Trophoblast cell (in vitro differentiated cells and primary cell): ENCODE results near the gene IL17RE.

Source experiments
- DNase-seq, 2 donors: peaks; one replicate each; pipeline ENCODE4 v3.0.0-alpha.2; 2016
- H2AFZ ChIP-seq: 2 replicates; pipeline ENCODE4 v1.6.1; 2013; ENCODE audit warnings: low read length, moderate library complexity, mild to moderate bottlenecking; ENCODE audit not compliant: insufficient read depth, poor library complexity
- H2AK5ac ChIP-seq: 2 replicates; pipeline ENCODE4 v1.6.1; 2013; ENCODE audit warnings: mild to moderate bottlenecking, low read length
- H2BK120ac ChIP-seq: 2 replicates; pipeline ENCODE4 v1.6.1; 2013; ENCODE audit warnings: low read length, mild to moderate bottlenecking, moderate library complexity; ENCODE audit not compliant: insufficient read depth, poor library complexity
- H2BK12ac ChIP-seq: 2 replicates; pipeline ENCODE4 v1.6.1; 2013; ENCODE audit warnings: mild to moderate bottlenecking, low read length, moderate library complexity
- H2BK5ac ChIP-seq: 2 replicates; pipeline ENCODE4 v1.6.1; 2013; ENCODE audit warnings: low read length, low read depth, moderate library complexity, mild to moderate bottlenecking; ENCODE audit not compliant: poor library complexity
- H3K14ac ChIP-seq: 2 replicates; pipeline ENCODE4 v1.6.1; 2013; ENCODE audit warnings: mild to moderate bottlenecking, low read length
- H3K18ac ChIP-seq: 2 replicates; pipeline ENCODE4 v1.6.1; 2013; ENCODE audit warnings: mild to moderate bottlenecking, low read length
- H3K23ac ChIP-seq: 2 replicates; pipeline ENCODE4 v1.6.1; 2013; ENCODE audit warnings: low read length
- H3K27ac ChIP-seq: 2 replicates; pipeline ENCODE4 v1.5.1; 2013; ENCODE audit warnings: low read depth, mild to moderate bottlenecking, inconsistent platforms, low read length, moderate library complexity
- H3K27me3 ChIP-seq: 2 replicates; pipeline ENCODE4 v1.6.1; 2013; ENCODE audit warnings: inconsistent platforms, mild to moderate bottlenecking, low read length, moderate library complexity; ENCODE audit not compliant: insufficient read depth
- H3K36me3 ChIP-seq, 2 experiments: 1 replicate in 1 of 2; 2 replicates in 1 of 2; pipeline ENCODE4 v1.6.1; 2013; ENCODE audit warnings: low read length in 2 of 2, mild to moderate bottlenecking in 2 of 2, moderate library complexity in 1 of 2; ENCODE audit not compliant: insufficient read depth in 2 of 2, control insufficient read depth in 1 of 2
- H3K4ac ChIP-seq: 2 replicates; pipeline ENCODE4 v1.6.1; 2013; ENCODE audit warnings: low read depth, mild to moderate bottlenecking, low read length, moderate library complexity
- H3K4me1 ChIP-seq, 2 experiments: 1 replicate in 1 of 2; 2 replicates in 1 of 2; pipeline ENCODE4 v1.6.1; 2013; ENCODE audit warnings: low read length in 2 of 2, mild to moderate bottlenecking in 2 of 2, moderate library complexity in 1 of 2; ENCODE audit not compliant: insufficient read depth in 2 of 2, control insufficient read depth in 1 of 2
- H3K4me2 ChIP-seq: 2 replicates; pipeline ENCODE4 v1.6.1; 2013; ENCODE audit warnings: inconsistent platforms, mild to moderate bottlenecking, low read length, moderate library complexity
- H3K4me3 ChIP-seq: 2 replicates; pipeline ENCODE4 v1.5.1; 2013; ENCODE audit warnings: mild to moderate bottlenecking, low read depth, low read length, inconsistent platforms
- H3K79me1 ChIP-seq: one replicate; pipeline ENCODE4 v1.6.1; 2013; ENCODE audit warnings: low read length
- H3K79me2 ChIP-seq: 2 replicates; pipeline ENCODE4 v1.6.1; 2013; ENCODE audit warnings: low read length, mild to moderate bottlenecking; ENCODE audit not compliant: control insufficient read depth, insufficient read depth, poor library complexity
- H3K9ac ChIP-seq: 2 replicates; pipeline ENCODE4 v1.6.1; 2013; ENCODE audit warnings: mild to moderate bottlenecking, low read length
- H3K9me3 ChIP-seq: 2 replicates; pipeline ENCODE4 v1.6.1; 2013; ENCODE audit warnings: low read depth, mild to moderate bottlenecking, control low read depth, inconsistent platforms, low read length; ENCODE audit not compliant: insufficient read depth
- H4K12ac ChIP-seq: 2 replicates; pipeline ENCODE4 v1.6.1; 2013; ENCODE audit warnings: low read depth, mild to moderate bottlenecking, low read length, moderate library complexity
- H4K8ac ChIP-seq: 2 replicates; pipeline ENCODE4 v1.6.1; 2013; ENCODE audit warnings: low read depth, mild to moderate bottlenecking, low read length, moderate library complexity
- H4K91ac ChIP-seq: one replicate; pipeline ENCODE4 v1.6.1; 2013; ENCODE audit warnings: low read depth, mild to moderate bottlenecking, low read length, moderate library complexity
- WGBS: extraction: QIAGEN DNeasy Blood & Tissue Kit; methylation state at CpG from one replicate; pipeline ENCODE4 v1.1.7; 2013; ENCODE audit warnings: missing lambda C conversion rate; ENCODE audit not compliant: insufficient read length, insufficient coverage; ENCODE audit errors: extremely low coverage; 5-methylcytosine and 5-hydroxymethylcytosine counted together

The IL17RE gene

DNA sequence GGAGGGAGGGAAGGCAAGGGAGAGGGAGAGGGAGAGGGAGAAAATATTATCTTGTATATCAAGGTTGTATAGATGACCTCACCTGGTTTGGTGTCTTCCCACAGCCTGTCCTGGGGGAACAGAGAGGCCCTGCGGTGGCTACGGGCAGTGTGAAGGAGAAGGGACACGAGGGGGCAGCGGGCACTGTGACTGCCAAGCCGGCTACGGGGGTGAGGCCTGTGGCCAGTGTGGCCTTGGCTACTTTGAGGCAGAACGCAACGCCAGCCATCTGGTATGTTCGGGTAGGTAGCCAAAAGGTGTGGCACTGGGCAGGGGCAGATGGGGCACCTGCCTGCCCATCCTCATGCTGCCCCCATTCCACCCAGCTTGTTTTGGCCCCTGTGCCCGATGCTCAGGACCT is 38.1 kb downstream of the IL17RE start:
- no peak overlapping the region for H3K4me3 ChIP-seq
- H3K4me1 ChIP-seq: no peaks in the 10 kb centered on the region
- H2BK5ac ChIP-seq: no peak overlapping the region
- H2AFZ ChIP-seq: no peak overlapping the region
- H4K12ac ChIP-seq: no peak overlapping the region
- H4K8ac ChIP-seq: no peak overlapping the region
- no peak overlapping the region for H3K27ac ChIP-seq
- no peak overlapping the region for H3K18ac ChIP-seq
- no peaks in the 10 kb centered on the region for H3K9me3 ChIP-seq
- no CpG with 5 or more reads among the region's 10 CpGs for WGBS
- H3K9ac ChIP-seq: no peak overlapping the region
- H3K23ac ChIP-seq: no peak overlapping the region
- H2AK5ac ChIP-seq: no peak overlapping the region
- H3K79me2 ChIP-seq: no peaks in the 10 kb centered on the region
- H3K36me3 ChIP-seq: peaks cover 20 to 24% of the 10 kb centered on the region in 2 experiments
- H3K79me1 ChIP-seq: no peaks in the 10 kb centered on the region
- no peak overlapping the region for H4K91ac ChIP-seq
- DNase-seq: no peak
- H2BK120ac ChIP-seq: no peak overlapping the region
- no peak overlapping the region for H2BK12ac ChIP-seq
- H3K4me2 ChIP-seq: no peak overlapping the region
- no peaks in the 10 kb centered on the region for H3K27me3 ChIP-seq
- no peak overlapping the region for H3K14ac ChIP-seq
- no peak overlapping the region for H3K4ac ChIP-seq

DNA sequence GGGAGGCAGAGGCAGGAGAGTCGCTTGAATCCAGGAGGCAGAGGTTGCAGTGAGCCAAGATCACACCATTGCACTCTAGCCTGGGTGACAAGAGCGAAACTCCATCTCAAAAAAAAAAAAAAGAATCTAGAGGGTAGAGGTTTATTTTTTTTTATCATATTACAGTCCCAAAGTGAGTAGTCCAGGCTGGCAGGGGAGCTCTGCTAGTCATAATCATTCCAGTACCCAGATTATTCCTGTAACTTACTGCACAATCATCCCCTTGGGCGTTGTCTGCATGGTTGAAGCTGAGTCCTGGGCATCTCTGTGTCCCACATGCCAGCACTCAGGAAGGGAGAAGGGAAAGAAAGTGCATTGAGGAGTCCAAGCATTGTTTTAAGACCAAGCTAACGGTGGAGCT is 39.5 kb downstream of the IL17RE start:
- H3K27ac ChIP-seq: no peak overlapping the region
- H4K8ac ChIP-seq: no peak overlapping the region
- H2AK5ac ChIP-seq: no peak overlapping the region
- peaks cover 20 to 24% of the 10 kb centered on the region in 2 experiments for H3K36me3 ChIP-seq
- H3K4ac ChIP-seq: no peak overlapping the region
- H3K4me1 ChIP-seq: peaks cover 7 to 9% of the 10 kb centered on the region in 2 experiments
- DNase-seq: no peak
- H2BK12ac ChIP-seq: no peak overlapping the region
- H3K9ac ChIP-seq: no peak overlapping the region
- no peak overlapping the region for H4K12ac ChIP-seq
- H2BK120ac ChIP-seq: no peak overlapping the region
- no peak overlapping the region for H2BK5ac ChIP-seq
- no peak overlapping the region for H4K91ac ChIP-seq
- no peak overlapping the region for H3K14ac ChIP-seq
- no peak overlapping the region for H3K18ac ChIP-seq
- H3K9me3 ChIP-seq: no peaks in the 10 kb centered on the region
- H3K79me2 ChIP-seq: peaks cover 2% of the 10 kb centered on the region
- no peak overlapping the region for H3K4me2 ChIP-seq
- no peak overlapping the region for H3K4me3 ChIP-seq
- no peak overlapping the region for H3K23ac ChIP-seq
- H3K27me3 ChIP-seq: no peaks in the 10 kb centered on the region
- peaks cover 8% of the 10 kb centered on the region for H3K79me1 ChIP-seq
- no CpG with 5 or more reads among the region's 4 CpGs for WGBS
- H2AFZ ChIP-seq: no peak overlapping the region

DNA sequence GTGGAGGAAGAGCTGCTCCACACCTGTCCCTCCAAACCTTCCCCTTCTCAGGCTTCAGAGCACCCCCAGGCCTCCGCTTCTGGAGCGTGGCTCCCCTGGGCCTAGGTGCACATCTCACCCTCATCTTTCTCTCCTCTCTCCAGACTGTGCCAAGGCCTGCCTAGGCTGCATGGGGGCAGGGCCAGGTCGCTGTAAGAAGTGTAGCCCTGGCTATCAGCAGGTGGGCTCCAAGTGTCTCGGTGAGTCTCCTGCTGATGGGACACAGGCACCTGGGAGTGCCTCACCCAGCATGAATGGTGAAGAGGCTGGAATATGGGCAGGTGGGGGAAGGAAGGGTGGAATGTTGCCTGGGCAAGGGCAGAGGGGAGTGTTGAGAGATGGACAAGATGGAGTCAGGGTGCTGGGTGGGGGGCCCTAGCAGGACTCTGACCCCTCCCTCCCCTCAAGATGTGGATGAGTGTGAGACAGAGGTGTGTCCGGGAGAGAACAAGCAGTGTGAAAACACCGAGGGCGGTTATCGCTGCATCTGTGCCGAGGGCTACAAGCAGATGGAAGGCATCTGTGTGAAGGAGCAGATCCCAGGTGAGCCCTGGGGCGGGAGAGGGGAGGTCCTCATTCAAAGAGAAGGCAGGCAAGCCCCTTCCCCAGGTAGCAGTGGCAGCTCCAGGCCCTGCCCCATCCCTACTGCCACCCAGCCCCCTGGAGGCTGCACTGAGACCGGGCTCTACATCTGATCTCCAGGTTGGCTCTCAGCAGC is 40.5 kb downstream of the IL17RE start:
- no peak overlapping the region for H4K91ac ChIP-seq

DNA sequence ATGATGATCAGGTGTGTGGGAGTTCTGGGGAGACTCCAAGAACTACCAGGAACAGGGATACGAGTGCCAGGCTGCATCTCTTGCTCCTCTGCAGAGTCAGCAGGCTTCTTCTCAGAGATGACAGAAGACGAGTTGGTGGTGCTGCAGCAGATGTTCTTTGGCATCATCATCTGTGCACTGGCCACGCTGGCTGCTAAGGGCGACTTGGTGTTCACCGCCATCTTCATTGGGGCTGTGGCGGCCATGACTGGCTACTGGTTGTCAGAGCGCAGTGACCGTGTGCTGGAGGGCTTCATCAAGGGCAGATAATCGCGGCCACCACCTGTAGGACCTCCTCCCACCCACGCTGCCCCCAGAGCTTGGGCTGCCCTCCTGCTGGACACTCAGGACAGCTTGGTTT is 41.6 kb downstream of the IL17RE start:
- DNase-seq: no peak
- H2AK5ac ChIP-seq: no peak overlapping the region
- no peak overlapping the region for H2BK12ac ChIP-seq
- peaks cover 12 to 14% of the 10 kb centered on the region in 2 experiments for H3K4me1 ChIP-seq
- H3K27me3 ChIP-seq: no peaks in the 10 kb centered on the region
- H2AFZ ChIP-seq: no peak overlapping the region
- H3K36me3 ChIP-seq: peaks cover 16 to 24% of the 10 kb centered on the region in 2 experiments
- no peak overlapping the region for H3K27ac ChIP-seq
- no peak overlapping the region for H3K4me3 ChIP-seq
- H4K91ac ChIP-seq: no peak overlapping the region
- H4K12ac ChIP-seq: no peak overlapping the region
- H3K4me2 ChIP-seq: no peak overlapping the region
- H3K9me3 ChIP-seq: no peaks in the 10 kb centered on the region
- no peak overlapping the region for H2BK5ac ChIP-seq
- no peak overlapping the region for H3K9ac ChIP-seq
- H3K79me1 ChIP-seq: peaks cover 8% of the 10 kb centered on the region
- WGBS: no CpG with 5 or more reads among the region's 11 CpGs
- H2BK120ac ChIP-seq: no peak overlapping the region
- no peak overlapping the region for H3K14ac ChIP-seq
- H4K8ac ChIP-seq: no peak overlapping the region
- H3K18ac ChIP-seq: no peak overlapping the region
- H3K4ac ChIP-seq: no peak overlapping the region
- no peak overlapping the region for H3K23ac ChIP-seq
- peaks cover 2% of the 10 kb centered on the region for H3K79me2 ChIP-seq

More for the DNA sequence above, 40.5 kb downstream of the IL17RE start:
- Histone ChIP-seq H3K79me2 (peaks cover 2% of the 10 kb centered on the region), H3K18ac (no peak overlapping the region), H3K36me3 (peaks cover 16 to 24% of the 10 kb centered on the region in 2 experiments), H3K9me3 (no peaks in the 10 kb centered on the region), H4K12ac (no peak overlapping the region), H2BK120ac (no peak overlapping the region), H3K4me1 (peaks cover 12 to 14% of the 10 kb centered on the region in 2 experiments), H4K8ac (no peak overlapping the region), H3K4me3 (no peak overlapping the region), H3K4ac (no peak overlapping the region), H3K14ac (no peak overlapping the region), H3K4me2 (no peak overlapping the region), H2AFZ (no peak overlapping the region), H3K79me1 (peaks cover 8% of the 10 kb centered on the region), H2BK5ac (no peak overlapping the region), H3K27ac (no peak overlapping the region), H2BK12ac (no peak overlapping the region), H3K23ac (no peak overlapping the region), H2AK5ac (no peak overlapping the region), H3K27me3 (no peaks in the 10 kb centered on the region), H3K9ac (no peak overlapping the region)
- no CpG with 5 or more reads among the region's 11 CpGs for WGBS
- peak in 1 of 2 donors; percentile 38 for DNase-seq
